Midbrain (tissue), 1 donor: ENCODE results near the gene SLC22A7.

ENCODE experiments used
- DNase-seq: peaks from one replicate; lab custom pipeline; 2025; lab: John Stamatoyannopoulos, UW

The SLC22A7 gene

DNA sequence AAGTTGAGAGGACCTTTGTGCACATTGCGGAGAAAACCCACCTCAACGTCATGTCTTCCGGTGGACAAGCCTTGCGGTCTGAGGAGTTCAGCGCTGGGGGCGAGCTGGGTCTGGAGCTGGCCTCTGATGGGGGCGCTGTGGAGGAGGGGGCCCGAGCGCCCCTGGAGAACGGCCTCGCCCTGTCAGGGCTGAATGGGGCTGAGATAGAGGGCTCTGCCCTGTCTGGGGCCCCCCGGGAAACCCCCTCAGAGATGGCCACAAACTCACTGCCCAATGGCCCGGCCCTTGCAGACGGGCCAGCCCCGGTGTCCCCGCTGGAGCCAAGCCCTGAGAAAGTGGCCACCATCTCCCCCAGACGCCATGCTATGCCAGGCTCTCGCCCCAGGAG, 14.6 kb upstream of the SLC22A7 start:
- DNase-seq: no peak

DNA sequence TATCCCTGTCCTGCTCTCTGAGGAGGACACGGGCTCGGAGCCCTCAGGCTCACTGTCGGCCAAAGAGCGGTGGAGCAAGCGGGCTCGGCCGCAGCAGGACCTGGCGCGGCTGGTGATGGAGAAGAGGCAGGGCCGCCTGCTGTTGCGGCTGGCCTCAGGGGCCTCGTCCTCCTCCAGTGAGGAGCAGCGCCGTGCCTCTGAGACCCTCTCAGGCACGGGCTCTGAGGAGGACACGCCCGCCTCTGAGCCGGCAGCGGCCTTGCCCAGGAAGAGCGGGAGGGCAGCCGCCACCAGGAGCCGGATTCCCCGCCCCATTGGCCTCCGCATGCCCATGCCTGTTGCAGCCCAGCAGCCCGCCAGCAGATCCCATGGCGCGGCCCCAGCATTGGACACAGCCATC, 14.2 kb upstream of the SLC22A7 start:
- DNase-seq: no peak

DNA sequence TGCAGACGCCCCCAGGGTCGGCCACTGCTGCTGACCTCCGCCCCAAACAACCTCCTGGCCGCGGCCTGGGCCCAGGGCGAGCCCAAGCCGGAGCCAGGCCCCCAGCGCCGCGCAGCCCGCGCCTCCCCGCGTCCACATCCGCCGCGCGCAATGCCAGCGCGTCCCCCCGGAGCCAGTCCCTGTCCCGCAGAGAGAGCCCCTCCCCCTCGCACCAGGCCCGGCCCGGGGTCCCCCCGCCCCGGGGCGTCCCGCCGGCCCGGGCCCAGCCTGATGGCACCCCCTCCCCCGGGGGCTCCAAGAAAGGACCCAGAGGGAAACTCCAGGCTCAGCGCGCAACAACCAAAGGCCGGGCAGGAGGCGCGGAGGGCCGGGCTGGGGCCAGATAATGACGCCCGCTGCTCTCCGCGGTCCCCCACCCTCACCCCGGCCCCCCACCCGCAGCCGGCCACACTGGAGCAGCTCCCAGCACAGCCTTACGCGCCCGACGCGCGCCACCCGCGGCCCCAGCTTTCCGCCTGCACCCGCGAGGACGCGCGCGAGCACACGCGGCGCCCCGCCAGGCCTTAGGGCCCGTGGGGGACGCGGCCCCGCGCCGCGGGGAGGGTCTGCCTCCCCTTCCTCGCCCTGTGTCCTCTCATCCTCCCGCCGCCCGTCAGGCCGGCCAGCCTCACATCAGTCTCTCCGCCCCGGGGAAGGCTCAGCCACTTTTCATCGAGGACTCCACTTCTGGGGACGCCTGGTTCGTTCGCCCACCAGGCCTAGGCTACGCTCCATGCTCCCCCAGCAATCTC, 12.9 kb upstream of the SLC22A7 start:
- DNase-seq: no peak

DNA sequence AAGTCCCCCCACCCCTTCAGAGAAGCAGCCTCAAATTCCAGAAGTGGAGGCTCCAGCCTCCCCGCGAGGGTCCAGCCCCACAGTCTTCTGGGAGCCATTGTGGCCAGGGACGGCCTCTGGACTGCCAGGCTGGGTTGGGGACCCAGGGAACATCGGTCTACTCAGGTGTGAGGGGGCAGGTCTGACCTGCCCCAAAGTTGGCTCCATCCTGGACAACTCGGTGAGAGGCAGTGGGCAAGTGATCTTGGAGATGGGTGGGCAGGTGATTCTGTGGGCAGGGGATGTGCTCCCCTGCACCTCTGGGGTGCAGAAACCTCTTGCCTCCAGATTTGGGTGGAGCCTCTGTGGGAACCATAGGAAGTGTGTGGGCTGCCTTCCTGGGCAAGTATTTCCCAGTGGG, 12.2 kb upstream of the SLC22A7 start:
- DNase-seq: no peak

DNA sequence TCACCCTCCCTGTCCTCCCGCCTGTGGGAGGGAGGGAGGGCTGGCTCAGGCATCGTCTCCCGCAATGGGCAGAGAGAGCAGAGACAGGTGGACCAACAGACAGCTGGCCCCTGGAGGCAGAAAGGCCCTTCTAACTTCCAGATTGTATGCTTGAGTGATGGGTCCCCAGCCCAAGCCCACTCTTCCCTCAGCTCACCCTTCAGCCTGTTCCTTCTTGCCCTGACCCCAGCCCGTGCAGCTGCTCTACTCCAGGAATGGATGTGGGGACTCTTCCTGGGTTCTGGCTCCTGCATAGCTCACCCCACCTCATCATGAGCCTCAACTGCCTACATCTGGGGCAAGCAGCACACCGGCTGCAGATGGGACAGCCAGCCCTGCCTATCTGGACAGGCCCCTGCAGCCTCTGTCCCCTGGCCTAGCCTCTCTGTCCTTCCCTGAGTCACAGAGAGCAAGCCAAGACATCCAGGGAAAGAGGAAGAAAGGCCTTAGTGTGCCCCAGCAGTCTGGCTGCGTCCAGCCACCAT, 11.5 kb upstream of the SLC22A7 start:
- DNase-seq: no peak

DNA sequence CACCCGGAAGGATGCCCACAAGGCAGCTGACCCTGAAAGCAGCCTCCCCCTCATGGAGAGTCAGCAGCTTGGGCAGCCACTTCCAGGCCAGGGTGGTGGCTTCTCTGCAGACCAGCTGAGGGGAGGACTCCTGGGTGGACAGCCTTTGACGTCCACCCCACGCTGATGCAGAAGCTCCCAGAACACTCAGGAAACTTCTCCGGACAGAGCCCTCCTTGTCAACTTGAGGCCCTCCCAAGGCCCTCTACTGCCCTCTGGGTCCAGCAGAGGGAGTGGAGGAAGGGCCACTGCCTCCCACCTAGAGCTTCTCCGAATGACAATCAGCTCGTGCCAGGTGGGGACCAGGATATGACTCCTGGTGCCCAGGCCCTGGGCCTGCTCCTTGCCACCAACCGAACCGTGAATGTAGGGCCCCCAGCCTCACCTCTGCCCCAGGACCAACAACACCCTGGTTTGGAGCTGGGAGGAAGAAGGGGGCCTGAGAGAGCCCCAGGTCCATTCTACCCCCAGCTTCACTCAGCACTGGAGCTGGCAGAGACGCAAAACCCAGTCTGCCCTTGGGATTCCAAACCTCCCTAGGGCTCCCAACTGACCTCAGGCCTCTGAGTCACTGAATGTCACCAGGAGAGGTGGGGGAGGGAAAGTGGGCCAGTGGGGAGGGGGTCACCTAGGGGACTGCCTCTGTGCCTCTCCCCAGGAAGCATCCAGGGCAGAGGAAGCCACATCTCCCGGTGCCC, 10.9 kb upstream of the SLC22A7 start:
- DNase-seq: peak; percentile 14

DNA sequence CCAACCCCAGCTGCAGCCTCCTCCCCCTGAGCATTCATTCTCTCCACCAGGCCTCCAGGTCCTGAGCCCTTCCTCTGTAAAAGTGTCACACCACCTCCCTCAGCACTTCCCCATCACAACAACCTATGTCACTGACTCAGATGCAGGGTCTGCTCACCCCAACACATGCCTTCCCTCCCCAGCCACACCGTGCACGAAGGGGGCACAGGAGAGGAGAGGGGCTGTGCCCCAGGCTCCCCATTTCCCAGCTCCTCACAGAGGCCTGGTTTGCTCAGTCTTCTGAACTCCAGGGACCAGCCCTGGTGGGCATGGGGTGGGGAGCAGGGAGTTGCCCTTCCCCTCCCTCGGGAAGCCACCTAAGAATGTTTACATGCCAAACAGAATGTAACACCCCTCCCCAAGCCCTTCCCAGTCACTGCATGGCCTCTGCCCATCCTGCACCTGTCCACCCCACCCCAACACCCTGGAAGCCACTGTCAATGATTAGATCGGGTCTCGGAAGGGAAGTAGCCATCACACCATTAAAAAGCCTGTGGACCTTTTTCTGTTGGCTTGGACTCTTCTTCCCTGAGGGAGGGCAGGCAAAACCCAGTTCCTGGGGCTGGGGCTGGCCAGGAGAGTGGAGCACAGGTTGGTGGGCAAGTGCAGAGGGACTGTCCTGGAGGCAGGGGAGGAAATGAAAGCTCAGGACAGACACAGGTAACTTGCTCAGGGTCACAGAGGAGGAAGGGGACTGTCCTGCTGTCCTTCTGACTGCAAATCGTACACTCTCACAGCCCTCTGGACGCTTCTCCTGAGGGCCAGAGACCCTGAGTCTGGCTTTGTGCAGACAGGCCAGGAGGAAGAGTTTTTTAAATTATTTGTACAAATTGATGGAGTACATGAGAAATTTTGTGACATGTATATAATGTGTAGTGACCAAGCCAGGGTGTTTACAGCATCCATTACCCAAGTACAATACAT, 10.1 kb upstream of the SLC22A7 start:
- no peak for DNase-seq

DNA sequence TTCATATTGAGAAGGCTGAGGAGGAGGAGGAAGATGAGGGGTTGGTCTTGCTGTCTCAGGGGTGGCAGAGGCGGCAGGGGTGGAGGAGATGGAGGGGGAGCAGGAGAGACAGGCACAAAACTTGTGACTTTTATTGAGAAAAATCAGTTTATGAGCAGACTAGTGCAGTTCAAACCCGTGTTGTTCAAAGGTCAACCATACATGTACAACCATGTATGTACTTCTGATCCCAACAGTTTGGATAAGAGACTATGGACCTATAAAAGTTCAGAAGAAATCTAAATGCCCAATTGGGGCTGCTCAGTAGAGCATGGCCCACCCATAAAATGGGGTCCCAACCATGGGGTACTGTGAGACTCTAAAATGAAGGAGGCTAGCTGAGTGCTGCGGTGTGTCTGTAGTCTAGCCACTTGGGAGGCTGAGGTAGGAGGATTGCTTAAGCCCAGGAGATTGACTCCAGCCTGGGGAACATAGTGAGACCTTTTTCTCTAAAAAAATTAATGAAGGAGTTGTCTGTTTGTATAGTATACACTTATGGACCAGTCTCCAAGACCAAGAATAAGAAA, 7.6 kb upstream of the SLC22A7 start:
- no peak for DNase-seq

DNA sequence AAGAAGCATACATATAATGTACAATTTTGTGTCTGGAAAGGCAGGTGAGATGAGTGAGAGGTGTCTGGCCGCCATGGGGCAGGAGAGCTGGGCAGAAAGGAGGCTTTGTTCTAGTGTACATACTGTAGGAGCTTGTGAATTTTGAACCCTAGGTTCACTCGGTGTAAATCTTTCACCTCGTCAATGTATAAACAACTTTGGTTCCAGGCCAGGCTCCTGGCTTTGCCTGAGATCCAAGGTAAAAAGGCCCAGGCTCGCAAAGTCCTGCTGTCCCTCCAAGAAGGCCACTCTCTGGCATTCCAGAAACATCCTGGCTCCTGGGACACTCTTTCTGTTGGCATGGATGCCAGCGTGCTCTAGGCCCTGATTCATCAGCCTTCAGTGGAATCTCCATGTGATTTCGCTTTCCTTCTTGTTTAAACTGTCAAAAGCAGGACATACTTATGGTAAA, 7.1 kb upstream of the SLC22A7 start:
- no peak for DNase-seq

DNA sequence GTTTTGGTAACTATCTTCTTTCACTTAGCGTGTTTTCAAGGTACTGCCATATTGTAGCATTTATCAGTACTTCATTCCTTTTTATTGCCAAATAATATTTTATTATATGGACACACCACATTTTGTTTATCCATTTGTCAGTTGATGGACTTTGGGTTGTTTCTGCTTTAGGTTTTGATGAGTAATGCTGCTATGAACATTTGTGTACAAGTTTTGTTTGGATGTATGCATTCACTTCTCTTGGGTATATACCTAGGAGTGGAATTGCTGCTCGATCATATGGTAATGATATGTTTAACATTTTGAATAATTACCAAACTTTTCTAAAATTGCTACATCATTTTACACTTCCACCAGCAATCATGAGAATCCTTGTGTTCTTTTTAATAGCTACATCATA, 6.4 kb upstream of the SLC22A7 start:
- DNase-seq: no peak

DNA sequence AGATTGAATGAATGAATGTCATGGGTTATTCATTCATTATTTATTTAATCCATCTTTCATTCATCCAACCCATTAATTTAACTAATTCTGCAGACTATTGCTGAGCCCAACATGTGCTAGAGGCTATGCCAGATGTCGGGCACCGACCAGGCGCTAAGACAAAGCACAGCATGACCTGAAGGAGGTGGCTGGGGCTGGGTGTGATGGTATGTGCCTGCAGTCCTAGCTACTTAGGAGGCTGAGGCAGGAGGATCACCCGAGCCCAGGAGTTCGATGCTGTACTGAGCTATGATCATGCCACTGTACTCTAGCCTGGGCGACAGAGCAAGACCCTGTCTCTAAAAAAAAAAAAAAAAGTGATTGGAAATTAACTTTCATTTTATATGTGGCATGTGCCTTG, 5.7 kb upstream of the SLC22A7 start:
- no peak for DNase-seq

DNA sequence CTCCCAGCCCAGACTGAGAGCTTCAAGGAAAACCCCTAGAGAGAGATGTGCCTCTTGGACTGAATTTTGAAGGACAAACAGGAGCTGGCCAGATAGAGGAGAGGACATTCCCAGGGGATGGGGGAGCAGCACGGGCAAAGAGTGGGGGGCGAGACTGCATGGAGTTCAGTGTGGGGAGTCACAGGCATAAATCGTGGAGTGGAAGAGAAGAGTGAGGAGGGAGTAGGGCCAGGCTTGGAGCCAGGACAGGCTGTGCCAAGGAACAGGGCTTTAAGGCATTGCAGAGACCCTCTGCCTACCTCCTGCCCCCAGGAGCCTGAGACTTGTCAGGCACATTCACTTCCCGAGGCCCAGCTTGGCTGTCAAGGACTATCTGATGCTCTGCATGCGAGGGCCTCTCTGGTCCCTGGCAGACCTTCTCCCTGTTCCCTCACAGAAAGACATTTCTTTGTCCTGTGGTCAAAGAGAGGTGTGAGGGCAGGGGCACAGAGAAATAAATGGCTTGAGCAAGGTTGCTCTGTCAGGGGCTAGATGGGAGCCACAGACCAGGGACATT, 5.2 kb upstream of the SLC22A7 start:
- DNase-seq: no peak

DNA sequence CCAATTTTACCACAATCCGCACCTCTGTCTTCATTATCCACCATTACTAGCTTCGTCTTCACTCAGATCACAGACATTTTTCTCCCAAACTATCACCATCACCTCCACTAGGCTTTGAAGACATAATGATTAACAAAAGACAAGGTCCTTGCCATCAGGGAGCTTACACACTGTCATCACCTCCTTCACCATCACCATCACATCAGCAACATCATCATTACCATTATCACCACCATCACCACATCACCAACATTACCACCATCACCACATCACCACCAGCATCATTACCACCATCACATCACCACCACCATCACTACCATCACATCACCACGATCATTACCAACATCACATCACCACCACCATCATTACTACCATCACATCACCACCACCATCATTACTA, 4.4 kb upstream of the SLC22A7 start:
- DNase-seq: no peak

DNA sequence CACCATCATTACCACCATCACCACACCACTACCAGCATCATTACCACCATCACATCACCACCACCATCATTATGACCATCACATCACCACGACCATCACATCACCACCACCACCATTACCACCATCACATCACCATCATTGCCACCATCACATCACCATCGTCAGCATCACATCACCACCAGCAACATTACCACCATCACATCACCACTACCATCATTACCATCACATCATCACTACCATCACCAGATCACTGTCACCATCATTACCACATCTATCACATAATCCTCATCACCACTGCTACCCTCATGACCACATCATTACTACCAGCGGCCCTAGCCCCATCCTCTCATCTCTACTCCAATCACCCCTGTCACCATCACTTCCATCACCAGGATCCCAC, 3.5 kb upstream of the SLC22A7 start:
- DNase-seq: no peak

DNA sequence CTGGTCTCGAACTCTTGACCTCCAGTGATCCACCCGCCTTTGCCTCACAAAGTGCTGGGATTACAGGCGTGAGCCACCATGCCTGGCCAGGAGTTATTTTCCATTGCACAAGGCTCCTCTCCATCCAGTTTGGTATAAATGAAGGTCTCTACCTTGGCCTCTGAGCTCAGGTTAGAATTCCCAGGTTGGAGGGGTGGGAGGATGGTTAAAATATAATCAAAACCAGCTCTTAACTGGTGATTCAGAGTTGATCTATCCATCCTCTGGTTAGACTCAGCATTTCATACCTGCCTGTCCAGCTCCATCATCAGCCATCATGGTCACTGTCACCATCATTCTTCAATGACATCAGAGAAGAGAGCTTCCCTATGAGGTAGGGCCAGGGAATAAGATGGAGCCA, 2.6 kb upstream of the SLC22A7 start:
- no peak for DNase-seq

DNA sequence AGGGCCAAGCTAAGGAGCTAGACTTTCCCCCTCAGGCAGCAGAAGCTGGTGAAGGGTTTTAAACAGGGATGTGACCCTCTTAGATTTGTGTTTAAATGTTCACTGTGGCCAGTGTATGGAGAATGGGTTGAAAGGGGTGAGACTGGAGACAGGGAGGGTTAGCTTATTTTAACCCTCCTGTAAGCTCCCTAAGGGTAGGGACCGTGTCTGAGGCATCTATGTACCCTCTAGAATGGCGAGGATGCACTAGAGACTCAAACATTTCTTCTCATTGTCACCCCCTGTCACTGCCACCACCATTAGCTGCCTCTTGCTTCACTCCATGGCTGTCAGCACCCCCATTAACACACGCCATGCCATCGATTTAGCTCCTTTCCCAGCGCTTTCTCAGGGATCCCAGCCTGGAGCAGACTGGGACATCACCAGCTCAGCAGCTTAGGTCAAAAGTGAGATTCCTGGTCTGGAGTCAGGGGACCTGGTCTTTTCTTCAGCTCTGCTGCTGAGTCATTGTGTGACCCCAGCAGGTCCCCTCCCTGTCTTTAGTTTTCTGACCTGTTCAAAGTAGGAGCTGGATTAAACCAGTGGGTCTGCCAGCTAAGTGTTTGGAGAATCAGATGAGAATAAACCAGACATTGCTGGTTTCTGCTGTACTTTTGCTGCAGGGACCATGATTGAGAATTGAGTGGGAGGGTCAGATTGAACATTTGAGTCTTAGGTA, 1.1 kb upstream of the SLC22A7 start:
- no peak for DNase-seq

DNA sequence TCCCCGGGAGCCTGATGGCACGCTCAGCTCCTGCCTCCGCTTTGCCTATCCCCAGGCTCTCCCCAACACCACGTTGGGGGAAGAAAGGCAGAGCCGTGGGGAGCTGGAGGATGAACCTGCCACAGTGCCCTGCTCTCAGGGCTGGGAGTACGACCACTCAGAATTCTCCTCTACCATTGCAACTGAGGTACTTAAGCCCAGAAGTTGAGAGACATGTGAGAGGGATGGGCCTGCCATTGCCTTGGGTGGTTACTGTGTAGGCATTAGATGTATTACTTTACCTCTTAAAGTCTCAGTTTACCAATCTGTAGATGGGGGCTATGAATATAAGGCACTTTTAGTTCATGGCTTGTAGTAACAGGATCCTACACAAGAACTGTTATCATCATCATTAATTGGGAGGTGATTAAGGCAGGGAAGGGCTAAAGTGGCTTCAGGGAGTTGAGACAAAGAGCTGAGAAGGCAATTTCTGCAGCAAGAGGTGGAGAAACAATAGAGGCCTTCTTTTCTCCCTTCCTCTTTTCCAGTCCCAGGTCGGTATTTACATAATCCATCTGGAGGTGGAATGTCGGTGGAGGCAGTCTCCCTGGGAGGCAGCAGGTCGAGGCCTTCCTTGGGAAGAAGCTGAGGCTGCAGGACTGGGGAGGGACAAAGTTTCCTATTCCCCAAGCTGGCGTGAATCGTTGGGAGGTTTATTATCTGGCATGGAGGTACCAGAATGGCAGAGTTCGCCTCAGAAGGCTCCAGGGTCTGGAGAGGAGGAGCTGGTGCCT, 691 bp downstream of the SLC22A7 start:
- DNase-seq: no peak

DNA sequence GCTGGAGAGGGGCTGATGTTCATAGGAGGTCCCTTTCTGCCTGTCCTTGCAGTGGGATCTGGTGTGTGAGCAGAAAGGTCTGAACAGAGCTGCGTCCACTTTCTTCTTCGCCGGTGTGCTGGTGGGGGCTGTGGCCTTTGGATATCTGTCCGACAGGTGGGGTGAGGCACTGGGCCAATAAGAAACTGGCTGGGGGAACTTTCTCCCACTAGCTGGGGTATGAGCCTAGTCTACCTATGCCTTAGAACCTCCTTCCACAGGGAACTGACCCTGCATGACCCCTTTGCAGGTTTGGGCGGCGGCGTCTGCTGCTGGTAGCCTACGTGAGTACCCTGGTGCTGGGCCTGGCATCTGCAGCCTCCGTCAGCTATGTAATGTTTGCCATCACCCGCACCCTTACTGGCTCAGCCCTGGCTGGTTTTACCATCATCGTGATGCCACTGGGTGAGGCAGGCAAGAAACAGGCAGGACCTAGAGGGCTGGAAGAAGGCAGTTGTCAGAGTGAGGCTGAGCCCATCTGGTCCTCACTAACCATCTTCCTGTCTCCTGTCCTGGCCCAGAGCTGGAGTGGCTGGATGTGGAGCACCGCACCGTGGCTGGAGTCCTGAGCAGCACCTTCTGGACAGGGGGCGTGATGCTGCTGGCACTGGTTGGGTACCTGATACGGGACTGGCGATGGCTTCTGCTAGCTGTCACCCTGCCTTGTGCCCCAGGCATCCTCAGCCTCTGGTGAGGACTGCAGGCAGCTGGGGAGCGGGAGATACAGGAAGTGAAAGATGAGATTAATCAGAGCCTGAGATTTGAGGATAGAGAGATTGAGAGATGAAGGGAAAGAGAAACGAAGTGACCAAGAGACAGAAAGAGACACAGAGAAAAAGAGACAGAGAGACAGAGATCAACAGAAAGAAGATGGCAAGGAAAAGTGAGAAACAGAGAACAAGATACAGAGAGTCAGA, 1.6 kb downstream of the SLC22A7 start:
- DNase-seq: no peak
